GM12878 (cell line): Measurements from ENCODE around the gene FCER2. TPM values are rescaled to one million over a fixed set of nuclear protein-coding genes. Genes with fewer than 3 reads are reported as not detected.

Experiments
- ATAC-seq: fragments of 200-7000 bp; cut with Tn5 transposase; 3 replicates; pipeline ENCODE4 v1.9.1; 2020; ENCODE audit warnings: mild to moderate bottlenecking, moderate library complexity
- BruUV-seq: library from RNA; stranded (reverse); fragments of 400-500 nt; replicated peaks from 2 replicates; lab custom pipeline; 2021; lab: Mats Ljungman, UMichigan
- CTCF ChIA-PET: fragments of 300-600 bp; sonication (Branson Sonifier 250); formaldehyde crosslinking; extraction: SDS; loops from one replicate; lab custom pipeline; 2021; ENCODE audit warnings: inconsistent platforms; lab: Yijun Ruan, JAX
- POLR2A ChIA-PET: fragments of 350-600 bp; formaldehyde crosslinking; extraction: SDS; loops from one replicate; lab custom pipeline; 2021; ENCODE audit warnings: inconsistent platforms; lab: Charles Lee
- RAD21 ChIA-PET: fragments of 300-600 bp; sonication (Branson Sonifier 250); formaldehyde crosslinking; loops from one replicate; lab custom pipeline; 2023; ENCODE audit warnings: antibody characterized with exemption; ENCODE audit not compliant: unreplicated experiment; lab: Charles Lee
- SMC1A ChIA-PET: fragments of 300-600 bp; sonication (Branson Sonifier 250); formaldehyde crosslinking; loops from one replicate; lab custom pipeline; 2023; ENCODE audit not compliant: unreplicated experiment, uncharacterized antibody; lab: Charles Lee
- DNase-seq: peaks from one replicate; pipeline ENCODE4 v3.0.0-alpha.2; 2011; ENCODE audit warnings: low read depth, low spot score
- FAIRE-seq: peaks from 3 replicates; lab custom pipeline; 2011; peaks lifted over from hg19 to GRCh38; lab: Jason Lieb, UNC
- H2AFZ ChIP-seq: 2 replicates; pipeline ENCODE4 v1.6.0; 2011; ENCODE audit warnings: low read depth, low read length, control low read depth; ENCODE audit not compliant: control insufficient read depth
- H3K27ac ChIP-seq: 2 replicates; pipeline ENCODE4 v1.5.1; 2011; ENCODE audit warnings: control low read depth; ENCODE audit not compliant: control insufficient read depth, insufficient read depth
- H3K27me3 ChIP-seq, 2 experiments: replicated peaks in 1 of 2; 2 replicates each; pipeline versions ENCODE4 v1.6.0 to v1.6.1; 2011; ENCODE audit warnings: low read length in 1 of 2; ENCODE audit not compliant: control insufficient read depth in 2 of 2, insufficient read depth in 2 of 2
- H3K36me3 ChIP-seq, 2 experiments: 2 replicates each; pipeline ENCODE4 v1.5.1; 2011; ENCODE audit warnings: low read length in 1 of 2; ENCODE audit not compliant: control insufficient read depth in 2 of 2, insufficient read depth in 2 of 2
- H3K4me1 ChIP-seq: 2 replicates; pipeline ENCODE4 v1.6.1; 2011; ENCODE audit warnings: mild to moderate bottlenecking, low read length, moderate library complexity, mixed read lengths; ENCODE audit not compliant: control insufficient read depth, insufficient read depth
- H3K4me2 ChIP-seq: 2 replicates; pipeline ENCODE4 v1.6.0; 2011; ENCODE audit warnings: control low read depth; ENCODE audit not compliant: control insufficient read depth, insufficient read depth
- H3K4me3 ChIP-seq: fragments of 200-600 bp; sonication (generic); 2 replicates; pipeline ENCODE4 v1.5.1; 2016
- H3K79me2 ChIP-seq: 2 replicates; pipeline ENCODE4 v1.6.0; 2011; ENCODE audit warnings: low read length; ENCODE audit not compliant: control insufficient read depth, insufficient read depth
- H3K9ac ChIP-seq: 2 replicates; pipeline ENCODE4 v1.8.0; 2011; ENCODE audit warnings: low read length, control low read depth, mixed read lengths; ENCODE audit not compliant: control insufficient read depth, insufficient read depth
- H3K9me3 ChIP-seq: replicated peaks from 3 replicates; pipeline ENCODE4 v1.5.1; 2011; ENCODE audit warnings: mild to moderate bottlenecking, low read length; ENCODE audit not compliant: control insufficient read depth, insufficient read depth
- H4K20me1 ChIP-seq: 2 replicates; pipeline ENCODE4 v1.6.0; 2011; ENCODE audit not compliant: control insufficient read depth, insufficient read depth
- BACH1 ChIP-seq: fragments of 450-650 bp; IDR thresholded peaks from 2 replicates; pipeline ENCODE4 v1.6.1; 2017; ENCODE audit warnings: mild to moderate bottlenecking, borderline replicate concordance
- CHD1 ChIP-seq: IDR thresholded peaks from 2 replicates; pipeline ENCODE4 v1.6.1; 2012; ENCODE audit warnings: low read depth, low read length, improper control_type of control experiment
- HCFC1 ChIP-seq: fragments of 150-350 bp; IDR thresholded peaks from 2 replicates; pipeline ENCODE4 v1.6.1; 2014; ENCODE audit warnings: low read length
- KDM1A ChIP-seq: fragments of 200-600 bp; sonication (generic); IDR thresholded peaks from 2 replicates; pipeline ENCODE4 v1.6.1; 2016; ENCODE audit warnings: borderline replicate concordance
- NBN ChIP-seq: fragments of 450-650 bp; IDR thresholded peaks from 2 replicates; pipeline ENCODE4 v1.6.1; 2016
- NFYA ChIP-seq: IDR thresholded peaks from 2 replicates; pipeline ENCODE4 v1.6.1; 2011; ENCODE audit warnings: low read depth, mild to moderate bottlenecking, low read length, improper control_type of control experiment, borderline replicate concordance
- NR2F1 ChIP-seq: fragments of 450-650 bp; conservative IDR thresholded peaks from 2 replicates; pipeline ENCODE4 v1.6.1; 2017; ENCODE audit warnings: mild to moderate bottlenecking
- PAX8 ChIP-seq: fragments of 450-650 bp; IDR thresholded peaks from 2 replicates; pipeline ENCODE4 v1.6.1; 2017; ENCODE audit warnings: mild to moderate bottlenecking, moderate library complexity
- RELA ChIP-seq: fragments of 450-650 bp; IDR thresholded peaks from 2 replicates; pipeline ENCODE4 v1.8.0; 2014; ENCODE audit warnings: borderline replicate concordance; ENCODE audit not compliant: partially characterized antibody
- RUNX3 ChIP-seq: IDR thresholded peaks from 2 replicates; pipeline ENCODE4 v1.6.1; 2012; ENCODE audit warnings: low read length, inconsistent platforms
- SUPT20H ChIP-seq: IDR thresholded peaks from 2 replicates; pipeline ENCODE4 v1.6.1; 2011; ENCODE audit warnings: low read depth, mild to moderate bottlenecking, low read length, moderate library complexity, borderline replicate concordance; ENCODE audit not compliant: control insufficient read depth
- TARDBP ChIP-seq: IDR thresholded peaks from 2 replicates; pipeline ENCODE4 v1.6.1; 2016; ENCODE audit warnings: borderline replicate concordance
- WGBS: methylation state at CpG from one replicate; pipeline ENCODE4 v1.1.6; 2016; ENCODE audit warnings: low lambda C conversion rate; ENCODE audit not compliant: insufficient replicate concordance, insufficient coverage; ENCODE audit errors: missing lambda C conversion rate; 5-methylcytosine and 5-hydroxymethylcytosine counted together
- in situ Hi-C: fragments of 300-500 bp; cut with MboI; formaldehyde crosslinking; loops from 9 replicates; pipeline ENCODE4 v1.14.3; 2018; ENCODE audit warnings: mixed read lengths
- intact Hi-C: fragments of 100-400 bp; cut with micrococcal nuclease; formaldehyde crosslinking; loops from one replicate; pipeline ENCODE4 v1.14.2; 2022; ENCODE audit not compliant: unreplicated experiment
- polyA plus RNA-seq, 11 experiments: library from polyadenylated mRNA; depleted of rRNA in 4 of 11; unstranded in 6 of 11; stranded (reverse) in 5 of 11; fragments of >200 nt; fragmentation: Nextera tagmentation in 4 of 11; fragmentation: Illumina TruSeq in 1 of 11; extraction: Ambion mirVana in 4 of 11; extraction: Trizol in 1 of 11; gene quantifications; 1 replicate in 1 of 11; 2 replicates in 10 of 11; pipeline versions ENCODE4 v1.2.1 to v1.2.3, GENCODE V29; 2011 to 2016; ENCODE audit warnings: inconsistent platforms in 2 of 11, missing spikeins in 2 of 11, low read depth in 1 of 11
- total RNA-seq, 4 experiments: library from RNA; depleted of rRNA in 3 of 4; stranded (reverse); fragments of >200 nt in 3 of 4; fragmentation: Illumina TruSeq in 1 of 4; extraction: Trizol in 1 of 4; gene quantifications; 2 replicates each; pipeline versions ENCODE4 v1.2.1 to v1.2.3, GENCODE V29; 2013 to 2021
- TF ChIP-seq, protein P1 (sequence below): IDR thresholded peaks from 2 replicates; pipeline ENCODE4 v1.6.1; 2011; ENCODE audit warnings: low read depth, mild to moderate bottlenecking, low read length, moderate library complexity, borderline replicate concordance; ENCODE audit errors: extremely low read depth
- TF ChIP-seq, protein P2 (sequence below): fragments of 450-650 bp; IDR thresholded peaks from 2 replicates; pipeline ENCODE4 v1.6.1; 2018; ENCODE audit warnings: mild to moderate bottlenecking, low read depth, moderate library complexity; ENCODE audit not compliant: partially characterized antibody
- TF ChIP-seq, protein P3 (sequence below): IDR thresholded peaks from 2 replicates; pipeline ENCODE4 v1.6.1; 2012; ENCODE audit warnings: low read depth, low read length, improper control_type of control experiment

Gene FCER2
- total and polyA plus RNA-seq, 10 of the 15 experiments (the other 5 are each of a cell fraction or from before 2014, with no cell fraction given), result 44.0 to 424 (median 241) TPM

DNA sequence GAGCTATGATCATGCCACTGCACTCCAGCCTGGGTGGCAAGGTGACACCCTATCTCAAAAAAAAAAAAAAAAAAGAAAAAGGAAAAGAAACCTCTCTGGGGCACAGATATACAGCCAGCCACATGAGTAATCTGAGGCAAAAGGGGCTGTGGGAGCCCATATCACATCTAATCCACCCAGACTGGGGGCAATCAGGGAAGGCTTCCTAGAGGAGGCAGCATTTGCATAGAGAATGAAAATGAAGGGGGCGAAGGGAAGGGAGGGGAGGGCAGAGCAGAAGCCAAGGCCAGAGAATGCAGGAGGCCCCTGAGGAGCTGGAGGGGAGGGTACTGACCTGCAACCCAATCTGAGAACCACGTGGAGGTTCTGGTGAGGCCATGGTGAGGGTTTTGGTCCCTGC is 51.8 kb downstream of the FCER2 start:
- POLR2A ChIA-PET, result no interaction called here
- no peak for FAIRE-seq

More for the DNA sequence above, 51.8 kb downstream of the FCER2 start:
- in situ Hi-C loops, result no loop called here
- no peak for DNase-seq
- Histone ChIP-seq H2AFZ (no peak overlapping the region), H3K4me2 (no peak overlapping the region), H3K9ac (no peak overlapping the region), H3K27ac (no peak overlapping the region), H3K4me3 (no peak overlapping the region), H3K36me3 (no peaks in the 10 kb centered on the region; a peak in 1 of 4 replicates), H3K27me3 (no peaks in the 10 kb centered on the region; a peak in 1 of 4 replicates), H3K79me2 (no peaks in the 10 kb centered on the region), H4K20me1 (no peaks in the 10 kb centered on the region), H3K9me3 (no peaks in the 10 kb centered on the region), H3K4me1 (peaks cover 6% of the 10 kb centered on the region)
- TF ChIP-seq RELA, result no peak
- TF ChIP-seq, protein P1, sequence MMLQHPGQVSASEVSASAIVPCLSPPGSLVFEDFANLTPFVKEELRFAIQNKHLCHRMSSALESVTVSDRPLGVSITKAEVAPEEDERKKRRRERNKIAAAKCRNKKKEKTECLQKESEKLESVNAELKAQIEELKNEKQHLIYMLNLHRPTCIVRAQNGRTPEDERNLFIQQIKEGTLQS, result no peak
- TF ChIP-seq, protein P2, sequence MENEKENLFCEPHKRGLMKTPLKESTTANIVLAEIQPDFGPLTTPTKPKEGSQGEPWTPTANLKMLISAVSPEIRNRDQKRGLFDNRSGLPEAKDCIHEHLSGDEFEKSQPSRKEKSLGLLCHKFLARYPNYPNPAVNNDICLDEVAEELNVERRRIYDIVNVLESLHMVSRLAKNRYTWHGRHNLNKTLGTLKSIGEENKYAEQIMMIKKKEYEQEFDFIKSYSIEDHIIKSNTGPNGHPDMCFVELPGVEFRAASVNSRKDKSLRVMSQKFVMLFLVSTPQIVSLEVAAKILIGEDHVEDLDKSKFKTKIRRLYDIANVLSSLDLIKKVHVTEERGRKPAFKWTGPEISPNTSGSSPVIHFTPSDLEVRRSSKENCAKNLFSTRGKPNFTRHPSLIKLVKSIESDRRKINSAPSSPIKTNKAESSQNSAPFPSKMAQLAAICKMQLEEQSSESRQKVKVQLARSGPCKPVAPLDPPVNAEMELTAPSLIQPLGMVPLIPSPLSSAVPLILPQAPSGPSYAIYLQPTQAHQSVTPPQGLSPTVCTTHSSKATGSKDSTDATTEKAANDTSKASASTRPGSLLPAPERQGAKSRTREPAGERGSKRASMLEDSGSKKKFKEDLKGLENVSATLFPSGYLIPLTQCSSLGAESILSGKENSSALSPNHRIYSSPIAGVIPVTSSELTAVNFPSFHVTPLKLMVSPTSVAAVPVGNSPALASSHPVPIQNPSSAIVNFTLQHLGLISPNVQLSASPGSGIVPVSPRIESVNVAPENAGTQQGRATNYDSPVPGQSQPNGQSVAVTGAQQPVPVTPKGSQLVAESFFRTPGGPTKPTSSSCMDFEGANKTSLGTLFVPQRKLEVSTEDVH, result no peak
- no peak for TF ChIP-seq NR2F1
- no peak for TF ChIP-seq PAX8
- TF ChIP-seq, protein P3, sequence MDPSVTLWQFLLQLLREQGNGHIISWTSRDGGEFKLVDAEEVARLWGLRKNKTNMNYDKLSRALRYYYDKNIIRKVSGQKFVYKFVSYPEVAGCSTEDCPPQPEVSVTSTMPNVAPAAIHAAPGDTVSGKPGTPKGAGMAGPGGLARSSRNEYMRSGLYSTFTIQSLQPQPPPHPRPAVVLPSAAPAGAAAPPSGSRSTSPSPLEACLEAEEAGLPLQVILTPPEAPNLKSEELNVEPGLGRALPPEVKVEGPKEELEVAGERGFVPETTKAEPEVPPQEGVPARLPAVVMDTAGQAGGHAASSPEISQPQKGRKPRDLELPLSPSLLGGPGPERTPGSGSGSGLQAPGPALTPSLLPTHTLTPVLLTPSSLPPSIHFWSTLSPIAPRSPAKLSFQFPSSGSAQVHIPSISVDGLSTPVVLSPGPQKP, result no peak
- TF ChIP-seq TARDBP, result no peak
- no peak for TF ChIP-seq SUPT20H
- TF ChIP-seq NFYA, result no peak
- no peak for TF ChIP-seq NBN
- no peak for TF ChIP-seq KDM1A
- TF ChIP-seq BACH1, result no peak
- TF ChIP-seq CHD1, result no peak
- no peak for TF ChIP-seq HCFC1
- TF ChIP-seq RUNX3, result no peak
- no TSS peak for BruUV-seq
- no peak for ATAC-seq
- intact Hi-C loops, result no loop called here
- ChIA-PET SMC1A (interaction anchor here (1.1 kb wide), 1 partner anchor 150 kb away, joined by 3 read pairs; no protein-coding TSS in a partner anchor), RAD21 (no interaction called here), CTCF (interaction anchor here (0.8 to 4.2 kb wide), 4 partner anchors 31 to 150 kb away, joined by 3 to 27 read pairs (median 4); partner anchors contain the start of gene TRAPPC5)
- 6% methylated on average over 2 of the region's 2 CpGs for WGBS
